RWPE2 (cell line): ENCODE data around the gene PTPRQ.

Experiments used
- ATAC-seq: fragments of 200-7000 bp; cut with Tn5 transposase; 3 replicates; pipeline ENCODE4 v1.9.1; 2021; ENCODE audit warnings: low read depth
- DNase-seq: peaks from one replicate; pipeline ENCODE4 v3.0.0-alpha.2; 2020; ENCODE audit warnings: low spot score
- H3K27ac ChIP-seq: fragments of 450-650 bp; 2 replicates; pipeline ENCODE4 v1.5.1; 2017; ENCODE audit warnings: mild to moderate bottlenecking; ENCODE audit not compliant: poor library complexity, severe bottlenecking
- H3K27me3 ChIP-seq: fragments of 250-450 bp; sonication (Bioruptor Pico); 2 replicates; pipeline ENCODE4 v1.5.1; 2021; ENCODE audit warnings: mild to moderate bottlenecking, moderate library complexity; ENCODE audit not compliant: insufficient read depth, poor library complexity, severe bottlenecking
- H3K36me3 ChIP-seq: fragments of 250-450 bp; sonication (Bioruptor Pico); 2 replicates; pipeline ENCODE4 v1.5.1; 2020; ENCODE audit warnings: low read depth, mild to moderate bottlenecking, moderate library complexity
- H3K4me1 ChIP-seq: fragments of 250-450 bp; sonication (Bioruptor Pico); 2 replicates; pipeline ENCODE4 v1.5.1; 2021; ENCODE audit warnings: mild to moderate bottlenecking, moderate library complexity; ENCODE audit not compliant: insufficient read depth, poor library complexity, severe bottlenecking
- H3K4me3 ChIP-seq: fragments of 250-450 bp; sonication (Bioruptor Pico); 2 replicates; pipeline ENCODE4 v1.5.1; 2021; ENCODE audit warnings: mild to moderate bottlenecking, moderate library complexity; ENCODE audit not compliant: severe bottlenecking
- H3K9me3 ChIP-seq: fragments of 250-450 bp; sonication (Bioruptor Pico); 2 replicates; pipeline ENCODE4 v1.5.1; 2021; ENCODE audit warnings: mild to moderate bottlenecking, moderate library complexity; ENCODE audit not compliant: severe bottlenecking
- TF ChIP-seq, protein P1 (sequence below): fragments of 450-650 bp; IDR thresholded peaks from one replicate; pipeline ENCODE4 v1.5.1; 2017; ENCODE audit warnings: mild to moderate bottlenecking, moderate library complexity; ENCODE audit not compliant: poor library complexity, severe bottlenecking

Gene PTPRQ

DNA sequence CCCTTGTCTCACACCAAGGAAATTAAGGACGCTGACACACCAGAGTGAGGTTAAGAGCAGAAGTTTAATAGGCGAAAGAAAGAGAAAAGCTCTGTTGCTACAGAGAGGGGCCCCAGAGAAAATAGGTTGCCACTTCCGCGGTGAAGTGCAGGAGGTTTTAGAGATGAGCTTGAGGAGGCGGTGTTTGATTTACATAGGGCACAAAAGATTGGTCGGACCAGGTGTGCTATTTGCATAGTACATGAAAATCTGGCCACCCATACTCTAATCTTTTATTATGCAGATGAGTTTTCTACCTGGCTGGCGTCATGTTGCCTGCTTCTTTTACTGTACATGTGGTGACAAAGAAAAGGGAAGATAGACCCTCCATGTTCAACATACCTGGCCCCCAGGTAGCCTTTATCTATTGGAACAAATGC lies 240.1 kb downstream of the PTPRQ start:
- no peak overlapping the region for H3K27ac ChIP-seq
- no peaks in the 10 kb centered on the region for H3K36me3 ChIP-seq
- H3K9me3 ChIP-seq, result no peaks in the 10 kb centered on the region
- no peak for DNase-seq
- no peaks in the 10 kb centered on the region for H3K4me1 ChIP-seq
- TF ChIP-seq, protein P1, sequence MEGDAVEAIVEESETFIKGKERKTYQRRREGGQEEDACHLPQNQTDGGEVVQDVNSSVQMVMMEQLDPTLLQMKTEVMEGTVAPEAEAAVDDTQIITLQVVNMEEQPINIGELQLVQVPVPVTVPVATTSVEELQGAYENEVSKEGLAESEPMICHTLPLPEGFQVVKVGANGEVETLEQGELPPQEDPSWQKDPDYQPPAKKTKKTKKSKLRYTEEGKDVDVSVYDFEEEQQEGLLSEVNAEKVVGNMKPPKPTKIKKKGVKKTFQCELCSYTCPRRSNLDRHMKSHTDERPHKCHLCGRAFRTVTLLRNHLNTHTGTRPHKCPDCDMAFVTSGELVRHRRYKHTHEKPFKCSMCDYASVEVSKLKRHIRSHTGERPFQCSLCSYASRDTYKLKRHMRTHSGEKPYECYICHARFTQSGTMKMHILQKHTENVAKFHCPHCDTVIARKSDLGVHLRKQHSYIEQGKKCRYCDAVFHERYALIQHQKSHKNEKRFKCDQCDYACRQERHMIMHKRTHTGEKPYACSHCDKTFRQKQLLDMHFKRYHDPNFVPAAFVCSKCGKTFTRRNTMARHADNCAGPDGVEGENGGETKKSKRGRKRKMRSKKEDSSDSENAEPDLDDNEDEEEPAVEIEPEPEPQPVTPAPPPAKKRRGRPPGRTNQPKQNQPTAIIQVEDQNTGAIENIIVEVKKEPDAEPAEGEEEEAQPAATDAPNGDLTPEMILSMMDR, result no peak
- ATAC-seq, result no peak
- H3K27me3 ChIP-seq, result no peaks in the 10 kb centered on the region
- no peak overlapping the region for H3K4me3 ChIP-seq

DNA sequence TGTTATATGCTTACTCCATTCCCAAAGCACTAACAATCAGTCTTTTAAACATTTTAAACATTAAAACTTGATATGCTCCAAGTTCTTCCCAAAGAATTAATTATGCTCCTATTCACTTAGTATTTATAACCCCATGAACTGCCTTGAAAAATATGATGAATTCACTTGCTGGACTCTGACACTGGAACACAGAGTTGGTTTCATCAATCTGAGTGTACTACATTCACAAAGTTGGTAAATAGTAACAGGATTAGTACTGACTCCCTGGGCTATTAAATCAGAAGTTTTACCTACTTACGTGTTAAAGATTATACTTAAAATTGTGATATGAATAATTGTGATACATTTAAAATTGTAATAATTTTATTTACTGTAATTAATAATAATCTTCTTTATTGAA lies 246.1 kb downstream of the PTPRQ start:
- Histone ChIP-seq H3K27ac (no peak overlapping the region), H3K36me3 (no peaks in the 10 kb centered on the region), H3K4me1 (no peaks in the 10 kb centered on the region), H3K4me3 (no peak overlapping the region), H3K27me3 (no peaks in the 10 kb centered on the region), H3K9me3 (no peaks in the 10 kb centered on the region)
- TF ChIP-seq, protein P1, result no peak
- DNase-seq (no peak), ATAC-seq (no peak)

DNA sequence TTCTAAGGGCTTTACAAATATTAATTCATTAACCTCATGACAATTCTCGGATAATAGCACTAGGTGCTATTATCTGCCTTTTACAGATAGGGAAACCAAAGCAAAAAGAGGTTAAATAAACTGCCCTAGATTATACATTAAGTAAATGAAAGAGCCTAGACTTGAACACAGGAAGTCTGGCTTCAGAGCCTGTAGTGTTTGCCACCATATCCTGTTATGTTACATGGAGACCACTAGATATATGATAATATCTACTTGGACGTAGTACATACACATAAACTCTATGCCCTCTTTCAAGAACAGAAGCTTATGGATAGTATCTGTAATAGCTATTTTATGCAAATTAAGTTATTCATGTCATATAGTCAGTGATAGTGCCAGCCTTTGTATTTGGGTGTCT lies 246.5 kb downstream of the PTPRQ start:
- Histone ChIP-seq H3K4me1 (no peaks in the 10 kb centered on the region), H3K27me3 (no peaks in the 10 kb centered on the region), H3K36me3 (no peaks in the 10 kb centered on the region), H3K27ac (no peak overlapping the region), H3K9me3 (no peaks in the 10 kb centered on the region), H3K4me3 (no peak overlapping the region)
- no peak for ATAC-seq
- TF ChIP-seq, protein P1, result no peak
- DNase-seq, result no peak

DNA sequence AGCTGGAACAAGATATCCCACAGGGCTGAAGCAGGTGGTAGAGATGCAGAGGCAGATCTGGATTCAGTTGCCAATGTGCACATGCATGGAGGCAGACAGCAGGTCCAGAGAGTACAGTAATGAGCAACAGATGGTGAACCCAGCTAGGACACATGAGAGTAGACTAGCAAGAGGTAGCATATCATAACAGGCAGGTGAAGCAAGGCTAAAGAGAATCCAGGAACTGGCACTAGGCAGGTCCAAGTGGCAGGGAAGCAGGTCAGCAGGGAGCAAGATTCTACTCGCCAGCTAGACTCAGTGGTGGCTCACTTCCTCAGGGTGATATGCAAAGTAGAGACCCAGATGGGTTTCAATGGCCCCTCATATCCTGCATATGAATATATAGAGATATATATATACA lies 248.1 kb downstream of the PTPRQ start:
- Histone ChIP-seq H3K27me3 (no peaks in the 10 kb centered on the region), H3K36me3 (no peaks in the 10 kb centered on the region), H3K27ac (no peak overlapping the region), H3K4me1 (no peaks in the 10 kb centered on the region), H3K4me3 (no peak overlapping the region), H3K9me3 (no peaks in the 10 kb centered on the region)
- TF ChIP-seq, protein P1, result no peak
- no peak for ATAC-seq
- no peak for DNase-seq

DNA sequence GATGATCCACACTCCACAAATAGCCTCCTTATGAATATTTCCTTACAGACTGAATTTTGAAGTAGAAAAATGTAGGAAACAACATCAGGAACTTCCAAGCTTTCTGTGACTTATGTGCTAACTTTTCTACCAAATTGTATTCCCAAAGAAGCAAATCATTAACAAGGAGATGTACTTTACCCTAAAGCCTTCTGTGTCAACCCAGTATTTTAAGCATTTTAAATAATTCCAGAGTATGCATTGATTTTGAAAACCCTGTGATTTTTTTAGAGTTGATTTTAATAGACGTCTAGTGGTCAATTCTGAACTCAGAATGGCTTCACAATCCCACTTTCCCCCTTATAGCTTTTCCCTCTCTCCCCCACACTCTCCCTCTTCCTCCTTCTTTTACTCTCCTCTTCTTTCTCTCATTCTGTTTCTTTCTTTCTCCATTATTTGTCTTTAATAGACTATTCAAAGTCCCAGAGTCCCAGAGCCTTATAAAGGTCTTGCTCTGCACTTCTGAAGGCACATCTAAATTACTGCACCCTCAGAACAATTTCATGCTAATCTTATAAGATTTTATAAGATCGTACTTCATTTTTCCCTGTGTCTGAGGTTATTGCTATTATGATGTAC lies 253.3 kb downstream of the PTPRQ start:
- TF ChIP-seq, protein P1, result no peak
- no peak overlapping the region for H3K27ac ChIP-seq
- H3K27me3 ChIP-seq, result no peaks in the 10 kb centered on the region
- H3K4me3 ChIP-seq, result no peak overlapping the region
- H3K9me3 ChIP-seq, result no peaks in the 10 kb centered on the region
- no peaks in the 10 kb centered on the region for H3K36me3 ChIP-seq
- DNase-seq (no peak), ATAC-seq (no peak)
- no peaks in the 10 kb centered on the region for H3K4me1 ChIP-seq
